PC-9 (cell line): Measurements from ENCODE around the gene CNTNAP2.

ENCODE experiments used
- CTCF ChIP-seq: fragments of 200-600 bp; sonication (generic); conservative IDR thresholded peaks from 2 replicates; pipeline ENCODE4 v1.6.1; 2017; ENCODE audit warnings: mixed run types, antibody characterized with exemption, mild to moderate bottlenecking, moderate library complexity
- EZH2 ChIP-seq: fragments of 200-600 bp; sonication (generic); IDR thresholded peaks from 2 replicates; pipeline ENCODE4 v1.8.0; 2017; ENCODE audit warnings: antibody characterized with exemption, low read depth

- no peak for TF ChIP-seq CTCF
- no peak for TF ChIP-seq EZH2
Measured at GRCh38 chr7:146172112-146172511, 55.5 kb downstream of the CNTNAP2 start.
